ENCODE data around the gene RCSD1.
"Not testable (repeated sequence)": the region's sequence is repeated elsewhere in the genome, so short reads cannot be mapped to it uniquely, and the experiment has no call there.

RCSD1 gene

GRCh38 chr1:167734227-167734626 lies 104.2 kb downstream of the RCSD1 start:
- in situ Hi-C loops (cut with HindIII; ENCODE audit: low pct_ligation_motif_present, low sequenced_read_pairs) = no loop called here
- TF ChIP-seq CTCF (IDR thresholded peaks at IDR 0.05; ENCODE audit: low read depth, low read length, missing control alignments) = no peak
- peaks cover 10% of the 10 kb centered on the region for H3K36me3 ChIP-seq (replicated peaks)
- no peak for DNase-seq
- H3K27ac ChIP-seq = no peak overlapping the region
- H3K27me3 ChIP-seq (replicated peaks) = no peaks in the 10 kb centered on the region
- no peak overlapping the region for H3K4me3 ChIP-seq (ENCODE audit: low read depth, low read length)

- Histone ChIP-seq H3K27me3 (replicated peaks) (no peaks in the 10 kb centered on the region), H3K36me3 (replicated peaks) (peaks cover 10% of the 10 kb centered on the region), H3K4me3 (ENCODE audit: low read depth, low read length) (no peak overlapping the region), H3K27ac (no peak overlapping the region)
- in situ Hi-C loops (cut with HindIII; ENCODE audit: low pct_ligation_motif_present, low sequenced_read_pairs) = no loop called here
- no peak for TF ChIP-seq CTCF (IDR thresholded peaks at IDR 0.05; ENCODE audit: low read depth, low read length, missing control alignments)
- no peak for DNase-seq
Measured at GRCh38 chr1:167734841-167735240, 104.8 kb downstream of the RCSD1 start.

- in situ Hi-C loops (cut with HindIII; ENCODE audit: low pct_ligation_motif_present, low sequenced_read_pairs) = no loop called here
- Histone ChIP-seq H3K27me3 (replicated peaks) (no peaks in the 10 kb centered on the region), H3K27ac (no peak overlapping the region), H3K4me3 (ENCODE audit: low read depth, low read length) (no peak overlapping the region), H3K36me3 (replicated peaks) (peaks cover 2% of the 10 kb centered on the region)
- no peak for TF ChIP-seq CTCF (IDR thresholded peaks at IDR 0.05; ENCODE audit: low read depth, low read length, missing control alignments)
- DNase-seq = no peak
Measured at GRCh38 chr1:167737169-167737568, 107.1 kb downstream of the RCSD1 start.

GRCh38 chr1:167738158-167738557 lies 108.1 kb downstream of the RCSD1 start:
- in situ Hi-C loops (cut with HindIII; ENCODE audit: low pct_ligation_motif_present, low sequenced_read_pairs) = no loop called here
- Histone ChIP-seq H3K4me3 (ENCODE audit: low read depth, low read length) (no peak overlapping the region), H3K36me3 (replicated peaks) (peaks cover under 1% of the 10 kb centered on the region), H3K27me3 (replicated peaks) (no peaks in the 10 kb centered on the region), H3K27ac (no peak overlapping the region)
- no peak for TF ChIP-seq CTCF (IDR thresholded peaks at IDR 0.05; ENCODE audit: low read depth, low read length, missing control alignments)
- no peak for DNase-seq

GRCh38 chr1:167739752-167740151 lies 109.7 kb downstream of the RCSD1 start:
- no peaks in the 10 kb centered on the region for H3K27me3 ChIP-seq (replicated peaks)
- no peak for TF ChIP-seq CTCF (IDR thresholded peaks at IDR 0.05; ENCODE audit: low read depth, low read length, missing control alignments)
- in situ Hi-C loops (cut with HindIII; ENCODE audit: low pct_ligation_motif_present, low sequenced_read_pairs) = no loop called here
- H3K4me3 ChIP-seq (ENCODE audit: low read depth, low read length) = no peak overlapping the region
- H3K27ac ChIP-seq = no peak overlapping the region
- H3K36me3 ChIP-seq (replicated peaks) = no peaks in the 10 kb centered on the region
- DNase-seq = no peak

GRCh38 chr1:167741103-167741502 lies 111.1 kb downstream of the RCSD1 start:
- H3K36me3 ChIP-seq (replicated peaks); in situ Hi-C loops (cut with HindIII; ENCODE audit: low pct_ligation_motif_present, low sequenced_read_pairs); H3K27ac ChIP-seq; H3K4me3 ChIP-seq (ENCODE audit: low read depth, low read length); DNase-seq; H3K27me3 ChIP-seq (replicated peaks): not testable (repeated sequence)

GRCh38 chr1:167742392-167743057 lies 112.5 kb downstream of the RCSD1 start:
- H3K36me3 ChIP-seq (replicated peaks); H3K27ac ChIP-seq: not testable (repeated sequence)

More at GRCh38 chr1:167742392-167743057, 112.5 kb downstream of the RCSD1 start:
- DNase-seq; H3K4me3 ChIP-seq (ENCODE audit: low read depth, low read length); H3K27me3 ChIP-seq (replicated peaks); in situ Hi-C loops (cut with HindIII; ENCODE audit: low pct_ligation_motif_present, low sequenced_read_pairs): not testable (repeated sequence)
